GM19463 (cell line): ENCODE data around the gene IL4R.
"Not testable (repeated sequence)": the region's sequence is repeated elsewhere in the genome, so short reads cannot be mapped to it uniquely, and the experiment has no call there.

Source experiments
- ATAC-seq: cut with Tn5 transposase; IDR thresholded peaks from one replicate; pipeline ENCODE4 v1.9.1; 2021; ENCODE audit warnings: mild to moderate bottlenecking, moderate library complexity; ENCODE audit not compliant: unreplicated experiment

Gene IL4R

DNA sequence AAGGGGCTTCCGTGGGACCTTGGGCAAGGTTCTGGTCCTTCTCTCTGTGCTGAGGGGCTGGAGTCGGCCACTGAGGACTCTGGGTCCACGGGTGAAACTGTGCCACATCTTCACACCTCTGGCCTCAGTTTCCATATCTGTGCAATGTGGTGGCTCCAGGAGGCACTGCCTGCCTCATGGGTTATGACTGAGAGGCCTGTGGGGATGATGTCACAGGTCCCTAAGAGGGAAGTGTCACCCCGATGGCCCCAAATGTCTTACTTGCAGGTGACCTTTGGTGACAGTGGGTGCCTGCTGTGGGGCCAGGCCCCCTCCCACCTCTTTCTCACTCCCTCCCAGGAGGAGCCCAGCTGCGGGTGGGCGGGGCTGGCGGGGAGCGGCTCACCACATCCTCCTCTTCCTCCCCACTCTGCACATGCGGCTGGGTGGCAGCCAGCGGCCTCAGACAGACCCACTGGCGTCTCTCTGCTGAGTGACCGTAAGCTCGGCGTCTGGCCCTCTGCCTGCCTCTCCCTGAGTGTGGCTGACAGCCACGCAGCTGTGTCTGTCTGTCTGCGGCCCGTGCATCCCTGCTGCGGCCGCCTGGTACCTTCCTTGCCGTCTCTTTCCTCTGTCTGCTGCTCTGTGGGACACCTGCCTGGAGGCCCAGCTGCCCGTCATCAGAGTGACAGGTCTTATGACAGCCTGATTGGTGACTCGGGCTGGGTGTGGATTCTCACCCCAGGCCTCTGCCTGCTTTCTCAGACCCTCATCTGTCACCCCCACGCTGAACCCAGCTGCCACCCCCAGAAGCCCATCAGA, 88.2 kb downstream of the IL4R start, which contains the start of gene IL21R:
Gene IL21R (plus strand): TSS at position 407 of the 801 bp plus-strand sequence. CDS start 27,898 bp downstream, outside the sequence.
- peak; percentile 57 for ATAC-seq

DNA sequence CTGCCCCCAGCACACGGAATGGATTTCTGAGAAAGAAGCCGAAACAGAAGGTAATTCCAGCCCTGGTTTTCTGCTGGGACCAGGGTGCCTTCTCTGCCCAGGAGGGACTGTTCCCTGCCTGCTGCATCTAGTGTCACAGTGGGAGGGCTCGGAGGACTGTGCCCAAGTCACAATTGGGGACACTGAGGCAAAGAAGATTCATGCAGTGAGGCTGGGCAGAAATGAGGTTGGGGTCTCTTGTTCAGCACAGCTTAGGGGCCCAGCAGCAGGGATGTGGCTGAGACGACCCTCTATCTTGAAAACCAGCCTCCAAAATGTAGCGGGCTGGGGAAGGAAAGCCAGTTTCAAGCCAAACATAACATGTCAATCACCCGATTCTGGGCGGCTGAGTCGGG, 88.8 kb downstream of the IL4R start:
- no peak for ATAC-seq

DNA sequence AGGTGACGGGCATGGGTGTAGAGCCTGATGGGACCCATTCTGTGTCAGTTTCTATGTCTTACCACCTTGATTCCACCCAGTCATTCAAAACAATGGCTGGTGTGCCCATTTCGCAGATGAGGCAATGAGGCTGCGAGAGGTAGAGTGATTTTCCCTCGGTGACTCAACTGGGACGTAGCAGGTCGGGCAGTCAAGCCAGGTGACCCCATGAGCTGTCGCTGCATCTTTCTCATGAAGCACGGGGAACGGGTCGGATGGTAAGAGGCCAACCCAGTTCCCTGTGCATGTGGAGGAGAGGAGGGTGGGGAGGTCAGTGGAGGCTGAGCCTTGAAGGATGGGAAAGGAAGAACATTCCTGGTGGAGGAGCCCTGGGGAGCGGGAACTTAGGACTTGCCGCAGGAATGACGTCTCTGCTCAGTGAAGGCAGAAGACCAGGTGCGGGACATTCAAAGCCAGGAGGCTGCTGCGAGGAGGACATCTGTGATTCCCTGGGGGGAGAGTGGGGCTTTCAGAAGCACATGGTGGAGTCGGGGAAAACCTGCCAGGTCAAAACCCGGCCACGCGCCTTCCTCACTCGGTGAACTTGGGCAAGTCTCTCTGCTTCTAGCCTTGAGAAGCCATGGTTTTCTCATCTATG, 89.3 kb downstream of the IL4R start:
- no peak for ATAC-seq

DNA sequence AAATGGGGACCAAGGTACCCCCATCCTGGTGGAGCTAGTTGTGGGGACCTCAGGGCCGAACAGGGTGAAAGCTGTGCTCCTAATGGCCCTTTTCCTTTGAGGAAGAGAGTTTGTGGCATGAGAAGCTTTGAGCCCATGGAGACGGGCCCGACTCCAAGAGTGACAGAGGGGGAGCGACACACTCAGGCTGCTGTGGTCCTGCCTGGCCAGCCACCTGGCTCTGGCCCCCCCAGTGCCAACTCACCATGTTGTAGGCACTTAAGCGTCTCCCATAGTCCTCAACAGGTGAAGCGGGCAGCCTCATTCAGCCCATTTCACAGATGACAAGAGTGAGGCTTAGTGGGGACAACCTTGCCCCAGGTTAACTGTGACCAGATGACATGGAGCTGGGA, 89.8 kb downstream of the IL4R start:
- no peak for ATAC-seq

DNA sequence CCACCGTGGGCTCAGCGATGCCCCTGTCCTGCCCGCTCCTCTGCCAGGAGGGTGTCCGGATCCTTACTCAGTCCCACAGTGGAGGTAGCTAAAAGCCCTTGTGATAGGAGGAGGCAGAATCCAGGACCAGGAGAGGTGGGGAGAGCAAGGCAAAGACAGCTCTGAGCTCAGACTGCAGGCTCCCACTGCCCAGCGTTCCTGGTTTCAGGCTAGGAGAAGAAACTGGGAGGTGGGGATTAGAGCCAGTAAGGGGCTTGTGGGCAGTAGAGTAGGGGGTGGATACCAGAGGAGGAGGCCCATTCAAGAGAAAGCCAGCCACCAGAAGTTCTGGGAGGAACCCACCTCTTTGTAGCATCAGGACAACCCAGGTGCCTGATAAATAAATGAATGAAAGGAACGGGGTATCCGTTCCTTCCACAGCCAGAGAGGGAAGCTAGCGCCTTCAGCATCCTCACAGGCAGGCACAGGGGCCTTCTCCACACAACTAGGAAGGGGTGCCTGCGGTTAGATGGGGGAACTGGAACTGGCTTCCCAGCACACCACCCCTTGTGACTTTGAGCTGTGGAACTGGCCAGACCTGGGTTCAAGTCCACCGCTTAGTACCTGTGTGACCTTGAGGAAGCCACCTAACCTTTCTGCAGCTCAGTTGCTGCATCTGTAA, 90.5 kb downstream of the IL4R start:
- no peak for ATAC-seq

DNA sequence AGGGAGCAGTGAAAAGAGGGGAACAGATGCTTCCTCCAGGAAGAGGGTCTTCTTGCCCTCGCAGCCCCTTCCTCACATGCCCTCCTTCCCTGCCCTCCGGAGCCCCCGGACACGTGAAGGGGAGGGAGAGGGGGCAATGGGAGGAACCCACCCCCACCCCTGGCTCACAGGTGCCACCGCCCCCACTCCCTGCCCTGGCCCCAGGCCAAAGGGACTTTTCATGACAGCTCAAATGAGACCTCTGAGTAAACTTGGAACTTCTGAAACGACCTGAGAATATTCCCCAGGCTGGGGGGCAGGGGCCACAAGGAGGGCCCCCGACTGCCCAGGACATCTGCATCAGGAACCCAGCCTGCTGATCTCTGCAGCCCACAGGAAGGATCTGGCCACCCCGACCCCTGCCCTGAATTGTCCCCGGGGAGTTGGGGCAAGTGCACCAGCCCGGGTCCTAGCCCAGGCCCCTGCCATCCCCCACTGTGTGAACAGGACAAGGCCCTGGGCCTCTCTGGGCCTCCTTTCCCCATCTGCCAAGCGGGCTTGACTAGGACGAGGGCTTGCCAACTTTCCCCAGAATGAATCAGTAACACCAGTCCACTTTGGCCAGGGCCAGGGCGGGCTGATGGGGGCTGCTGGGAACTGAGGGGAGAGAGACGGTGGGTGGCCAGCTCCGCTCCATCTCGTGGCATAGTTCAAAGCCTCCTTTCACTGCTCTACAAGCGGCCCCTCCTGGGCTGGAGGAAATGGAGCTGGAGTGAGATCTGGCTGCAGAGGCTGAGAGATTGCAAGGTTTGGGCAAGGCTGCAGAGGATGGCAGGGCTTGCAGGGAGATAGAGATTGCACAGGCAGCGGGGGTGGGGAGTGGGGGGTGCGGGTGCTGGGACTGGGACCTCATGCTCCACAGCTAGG, 92.0 kb downstream of the IL4R start:
- peak; percentile 16 for ATAC-seq

DNA sequence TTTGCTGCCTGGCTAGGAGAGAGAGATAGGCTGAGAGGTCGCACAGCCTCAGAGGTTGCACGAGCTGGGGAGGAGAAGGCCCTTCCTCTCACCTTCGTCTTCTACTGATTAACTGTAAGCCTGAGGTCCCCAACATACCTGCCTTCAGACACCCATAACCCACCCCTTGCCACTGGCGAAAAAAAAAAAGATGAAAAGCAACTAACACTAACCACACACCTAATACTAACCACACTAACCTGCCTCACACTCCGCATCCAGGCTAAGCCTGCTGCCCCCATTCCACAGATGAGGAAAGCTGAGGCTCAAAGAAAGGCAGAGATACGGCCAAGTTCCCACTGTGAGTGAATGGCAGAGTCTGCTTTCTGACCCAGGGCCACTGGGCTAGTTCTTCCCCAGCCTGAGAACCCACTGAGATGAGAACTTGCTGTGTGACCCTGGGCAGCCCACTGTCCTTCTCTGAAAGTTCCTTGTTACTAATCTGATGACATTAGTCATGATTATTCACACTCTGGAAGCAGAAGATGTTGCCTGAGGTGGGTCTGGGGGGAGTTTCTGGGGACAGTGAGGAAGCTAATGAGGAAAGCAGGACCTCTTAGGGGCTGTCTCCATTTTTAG, 92.8 kb downstream of the IL4R start:
- ATAC-seq = no peak

DNA sequence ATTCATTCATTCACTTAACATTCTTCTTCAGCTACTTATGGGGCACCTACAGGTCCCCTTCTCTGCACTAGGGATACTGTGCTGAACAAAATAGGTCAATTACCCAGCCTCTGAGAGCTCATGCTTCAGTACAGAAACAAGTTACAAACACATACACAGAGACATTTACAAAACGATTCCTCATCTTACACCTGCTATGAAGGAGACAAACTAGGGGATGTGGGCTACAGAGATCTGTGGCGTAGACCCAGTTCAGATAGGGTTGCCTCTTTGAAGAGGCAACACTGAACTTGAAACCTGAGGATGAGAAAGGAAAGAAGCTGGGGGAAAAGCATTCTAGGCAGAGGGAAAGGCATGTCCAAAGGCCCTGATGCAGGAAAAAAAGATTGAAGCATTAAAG, 93.4 kb downstream of the IL4R start:
- ATAC-seq = no peak

DNA sequence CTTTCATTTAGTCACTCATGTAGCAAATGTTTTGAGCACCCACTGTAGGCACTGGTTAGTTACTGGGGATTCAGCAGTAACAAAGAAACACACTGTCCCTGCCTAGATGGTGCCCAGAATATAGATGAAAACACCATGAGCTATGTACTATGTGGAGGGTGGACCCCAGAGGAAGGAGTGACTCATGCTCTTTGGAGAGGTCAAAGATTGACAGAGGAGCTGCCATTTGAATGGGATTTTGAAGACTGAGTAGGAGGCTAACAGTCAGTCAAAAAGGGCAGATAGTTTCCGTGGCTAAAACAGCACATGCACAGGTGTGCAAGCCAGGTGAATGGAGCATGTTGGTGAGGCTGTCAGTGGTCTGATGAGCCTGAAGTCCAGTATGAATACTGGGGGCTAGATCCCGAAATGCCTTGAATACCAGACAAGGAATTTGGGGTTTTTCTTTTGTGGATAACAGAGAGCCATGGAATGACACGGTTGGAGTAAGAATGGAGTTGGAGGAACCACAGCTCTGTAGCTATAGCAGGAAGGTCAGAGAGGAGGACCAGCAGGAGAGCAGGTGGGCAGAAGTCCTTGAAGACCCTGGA, 94.3 kb downstream of the IL4R start:
- peak; percentile 37 for ATAC-seq

DNA sequence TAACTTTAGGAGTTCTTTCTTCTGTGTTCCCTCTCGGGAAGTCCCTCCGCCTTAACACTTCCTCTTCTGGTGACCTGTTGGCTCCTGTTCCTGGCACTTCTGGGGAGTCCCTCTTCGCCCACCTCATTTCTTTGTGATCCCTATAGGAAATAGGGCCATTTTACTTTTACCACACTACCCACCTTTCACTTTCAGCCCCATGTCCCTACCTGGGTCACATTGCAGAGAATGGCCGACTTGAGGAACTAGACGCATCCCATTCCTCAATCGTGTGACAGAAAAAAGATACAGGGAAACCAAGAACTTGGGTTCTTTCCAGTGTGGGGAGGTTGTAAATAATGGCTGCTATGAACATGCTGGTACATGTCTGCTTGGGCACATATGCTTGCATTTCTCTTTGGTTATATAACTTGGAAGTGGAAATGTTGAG, 94.8 kb downstream of the IL4R start:
- no peak for ATAC-seq

DNA sequence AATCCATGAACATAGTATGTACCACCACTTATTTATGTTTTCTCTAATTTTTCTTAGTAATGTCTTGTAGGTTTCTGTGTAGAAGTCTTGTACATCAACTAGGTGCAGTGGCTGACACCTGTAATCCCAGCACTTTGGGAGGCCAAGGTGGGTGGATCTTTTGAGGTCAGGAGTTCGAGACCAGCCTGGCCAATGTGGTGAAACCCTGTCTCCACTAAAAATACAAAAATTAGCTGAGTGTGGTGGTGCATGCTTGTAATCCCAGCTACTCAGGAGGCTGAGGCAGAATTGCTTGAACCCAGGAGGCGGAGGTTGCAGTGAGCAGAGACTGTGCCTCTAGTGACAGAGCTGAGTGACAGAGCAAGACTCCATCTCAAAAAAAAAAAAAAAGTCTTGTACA, 96.2 kb downstream of the IL4R start:
- ATAC-seq = not testable (repeated sequence)

DNA sequence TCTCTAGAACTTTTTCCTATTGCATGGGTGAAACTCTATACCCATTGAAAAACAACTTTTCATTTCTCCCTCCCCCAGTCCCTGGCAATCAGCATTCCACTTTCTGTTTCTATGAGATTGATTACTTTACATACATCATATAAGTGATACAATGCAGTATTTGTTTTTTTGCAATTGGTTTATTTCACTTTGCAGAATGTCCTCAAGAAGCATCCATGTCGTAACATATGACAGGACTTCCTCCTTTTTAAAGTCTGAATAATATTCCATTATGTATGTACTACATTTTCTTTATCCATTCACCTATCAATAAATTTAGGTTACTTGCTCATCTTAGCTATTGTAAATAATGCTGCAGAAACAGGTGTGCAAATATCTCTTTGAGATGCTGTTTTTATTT, 97.0 kb downstream of the IL4R start:
- no peak for ATAC-seq

DNA sequence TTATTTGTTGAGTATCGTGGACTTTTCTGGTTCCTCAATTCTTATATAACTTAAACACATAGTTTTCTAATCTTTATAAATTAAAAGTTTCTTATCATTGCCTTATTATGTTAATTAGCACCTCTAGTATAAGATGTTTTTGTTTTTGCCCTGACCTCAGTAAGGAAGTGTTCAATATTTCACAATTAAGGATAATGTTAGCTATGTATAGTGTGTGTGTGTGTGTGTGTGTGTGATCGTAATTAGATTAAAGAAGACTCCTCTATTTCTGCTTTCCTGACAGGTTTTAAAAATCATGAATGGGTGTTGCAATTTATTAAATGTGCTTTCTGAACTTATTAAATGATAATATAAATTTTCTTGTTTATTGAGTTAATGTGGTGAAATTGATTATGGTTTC, 100.2 kb downstream of the IL4R start:
- no peak for ATAC-seq
